Activated CD8-positive, alpha-beta memory T cell treated with anti-CD3 and anti-CD28 coated beads for 1 hour (primary cell): ENCODE measurements around the gene MAOB.

ENCODE experiments used
- DNase-seq, 2 donors: peaks; one replicate each; pipeline ENCODE4 v3.0.0-alpha.2; 2020; ENCODE audit warnings: low read depth in 1 of 2; ENCODE audit errors: extremely low read depth in 1 of 2

Gene MAOB

GRCh38 chrX:43718081-43718480 lies 164.2 kb downstream of the MAOB start:
- DNase-seq = no peak

GRCh38 chrX:43717161-43717560 lies 165.1 kb downstream of the MAOB start:
- no peak for DNase-seq

- no peak for DNase-seq
Measured at GRCh38 chrX:43716696-43717095, 165.6 kb downstream of the MAOB start.
